ENCODE measurements around the gene ITPK1. TPM values are rescaled to one million over a fixed set of nuclear protein-coding genes. Genes with fewer than 3 reads are reported as not detected.

ITPK1 gene
- total and polyA plus RNA-seq, 2 experiments from 2014 or later, result 35.9 to 101 TPM

DNA sequence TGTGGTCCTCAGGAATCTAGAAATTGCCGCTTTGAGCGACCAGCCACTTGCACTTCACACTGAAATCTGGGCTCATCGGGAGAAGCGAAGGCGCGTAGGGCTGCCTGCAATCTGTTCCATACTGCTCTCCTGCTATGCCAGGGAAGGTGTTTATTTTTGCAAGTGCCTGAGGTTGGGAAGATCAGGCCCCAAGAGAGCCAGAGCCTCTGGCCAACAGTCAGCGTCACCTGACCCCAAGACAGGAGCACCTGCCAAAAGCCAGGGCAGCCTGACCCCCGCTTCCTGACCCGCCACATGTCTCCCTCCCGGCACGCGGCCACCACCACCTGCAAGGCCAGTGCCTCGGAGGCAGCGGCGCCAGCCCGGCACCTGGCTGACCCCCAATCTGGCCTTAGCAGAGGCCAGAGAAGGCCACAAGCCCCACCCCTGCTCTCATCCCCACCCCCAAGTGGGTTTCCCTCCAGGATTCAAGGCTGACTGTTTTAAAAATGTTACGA, 98.4 kb downstream of the ITPK1 start (continued):
- no peak for TF ChIP-seq CTCF (conservative IDR thresholded peaks at IDR 0.05; ENCODE audit: low read depth in 2 of 2)
- TF ChIP-seq STAT1 (IDR thresholded peaks at IDR 0.05; ENCODE audit: unreplicated experiment), result no peak
- no peak for TF ChIP-seq CREB1 (CRISPR knock-in tag; IDR thresholded peaks at IDR 0.05; ENCODE audit: low read depth)
- no peak for TF ChIP-seq EZH2 (IDR thresholded peaks at IDR 0.05; ENCODE audit: low read depth, unreplicated experiment)
- TF ChIP-seq EZH2phosphoT487 (IDR thresholded peaks at IDR 0.05; ENCODE audit: unreplicated experiment), result no peak
- TF ChIP-seq ZNF331 (CRISPR knock-in tag; IDR thresholded peaks at IDR 0.05; ENCODE audit: low read depth), result no peak
- no peak for TF ChIP-seq NANOG (IDR thresholded peaks at IDR 0.05; ENCODE audit: borderline replicate concordance)

DNA sequence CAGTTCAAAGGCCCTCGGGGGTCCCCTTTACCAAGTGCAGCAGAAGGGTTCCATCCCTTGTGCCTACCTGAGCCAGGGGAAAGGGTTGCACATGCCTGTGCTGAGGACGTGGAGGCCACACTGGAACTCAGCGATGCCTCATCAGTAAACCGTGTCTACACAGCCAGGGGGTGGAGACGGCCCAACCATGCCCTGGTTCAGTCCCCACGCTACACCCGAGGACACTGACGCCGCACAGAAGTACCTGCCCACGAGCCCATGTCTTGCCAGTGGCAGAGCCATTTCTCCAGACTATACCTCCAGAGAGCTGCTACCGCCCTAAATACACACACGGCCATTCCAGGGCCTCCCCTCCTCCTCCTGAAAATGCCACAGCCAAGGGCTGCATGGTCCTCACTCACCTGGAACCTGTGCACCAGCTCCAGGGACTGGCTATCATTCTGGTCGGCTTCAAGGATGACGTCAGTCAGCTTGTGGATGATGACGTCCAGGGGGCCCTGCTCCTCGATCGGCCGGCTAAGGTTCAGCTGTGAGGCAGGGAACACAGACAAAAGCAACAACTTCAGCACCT, 99.4 kb downstream of the ITPK1 start:
- Histone ChIP-seq H3K36me3 (ENCODE audit: insufficient read depth) (no peaks in the 10 kb centered on the region), H3K27me3 (ENCODE audit: insufficient read depth) (no peaks in the 10 kb centered on the region), H3K4me1 (ENCODE audit: insufficient read depth) (peaks cover 17% of the 10 kb centered on the region; the same call in 1 of the 2 replicates), H4K20me1 (replicated peaks; ENCODE audit: insufficient read depth) (peaks cover 10% of the 10 kb centered on the region), H2AFZ (no peak overlapping the region), H3K27ac (ENCODE audit: low read depth) (no peak overlapping the region), H3K79me2 (replicated peaks; ENCODE audit: insufficient read depth) (peaks cover 46% of the 10 kb centered on the region), H3K9me2 (ENCODE audit: insufficient read depth) (no peaks in the 10 kb centered on the region), H3K4me2 (no peak overlapping the region), H3F3A (replicated peaks; ENCODE audit: low read depth) (no peaks in the 10 kb centered on the region), H3K4me3 (no peak overlapping the region)
- H3K27me3 Mint-ChIP-seq (ENCODE audit: insufficient read depth, low read depth, poor library complexity), result peaks cover 21% of the 10 kb centered on the region
- peaks cover 3% of the 10 kb centered on the region; the same call in 1 of the 3 replicates for H3K36me3 Mint-ChIP-seq (ENCODE audit: low read depth)
- no peak overlapping the region for H3K27ac Mint-ChIP-seq
- DNase-seq (ENCODE audit: low spot score) (no peak), ATAC-seq (no peak)
- peaks cover 64% of the 10 kb centered on the region for H3K4me1 Mint-ChIP-seq
- H3K9me3 Mint-ChIP-seq, result no peaks in the 10 kb centered on the region
- H3K4me3 Mint-ChIP-seq, result no peak overlapping the region
- TF ChIP-seq ZNF331 (CRISPR knock-in tag; IDR thresholded peaks at IDR 0.05; ENCODE audit: low read depth) (no peak), STAT1 (IDR thresholded peaks at IDR 0.05; ENCODE audit: unreplicated experiment) (no peak), CREB1 (CRISPR knock-in tag; IDR thresholded peaks at IDR 0.05; ENCODE audit: low read depth) (no peak), EZH2 (IDR thresholded peaks at IDR 0.05; ENCODE audit: low read depth, unreplicated experiment) (no peak), EZH2phosphoT487 (IDR thresholded peaks at IDR 0.05; ENCODE audit: unreplicated experiment) (no peak), CTCF (conservative IDR thresholded peaks at IDR 0.05; ENCODE audit: low read depth in 2 of 2) (no peak), NANOG (IDR thresholded peaks at IDR 0.05; ENCODE audit: borderline replicate concordance) (no peak)
- TF ChIP-seq, protein P1, sequence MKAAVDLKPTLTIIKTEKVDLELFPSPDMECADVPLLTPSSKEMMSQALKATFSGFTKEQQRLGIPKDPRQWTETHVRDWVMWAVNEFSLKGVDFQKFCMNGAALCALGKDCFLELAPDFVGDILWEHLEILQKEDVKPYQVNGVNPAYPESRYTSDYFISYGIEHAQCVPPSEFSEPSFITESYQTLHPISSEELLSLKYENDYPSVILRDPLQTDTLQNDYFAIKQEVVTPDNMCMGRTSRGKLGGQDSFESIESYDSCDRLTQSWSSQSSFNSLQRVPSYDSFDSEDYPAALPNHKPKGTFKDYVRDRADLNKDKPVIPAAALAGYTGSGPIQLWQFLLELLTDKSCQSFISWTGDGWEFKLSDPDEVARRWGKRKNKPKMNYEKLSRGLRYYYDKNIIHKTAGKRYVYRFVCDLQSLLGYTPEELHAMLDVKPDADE (IDR thresholded peaks at IDR 0.05), result no peak
- TF ChIP-seq, protein P2, sequence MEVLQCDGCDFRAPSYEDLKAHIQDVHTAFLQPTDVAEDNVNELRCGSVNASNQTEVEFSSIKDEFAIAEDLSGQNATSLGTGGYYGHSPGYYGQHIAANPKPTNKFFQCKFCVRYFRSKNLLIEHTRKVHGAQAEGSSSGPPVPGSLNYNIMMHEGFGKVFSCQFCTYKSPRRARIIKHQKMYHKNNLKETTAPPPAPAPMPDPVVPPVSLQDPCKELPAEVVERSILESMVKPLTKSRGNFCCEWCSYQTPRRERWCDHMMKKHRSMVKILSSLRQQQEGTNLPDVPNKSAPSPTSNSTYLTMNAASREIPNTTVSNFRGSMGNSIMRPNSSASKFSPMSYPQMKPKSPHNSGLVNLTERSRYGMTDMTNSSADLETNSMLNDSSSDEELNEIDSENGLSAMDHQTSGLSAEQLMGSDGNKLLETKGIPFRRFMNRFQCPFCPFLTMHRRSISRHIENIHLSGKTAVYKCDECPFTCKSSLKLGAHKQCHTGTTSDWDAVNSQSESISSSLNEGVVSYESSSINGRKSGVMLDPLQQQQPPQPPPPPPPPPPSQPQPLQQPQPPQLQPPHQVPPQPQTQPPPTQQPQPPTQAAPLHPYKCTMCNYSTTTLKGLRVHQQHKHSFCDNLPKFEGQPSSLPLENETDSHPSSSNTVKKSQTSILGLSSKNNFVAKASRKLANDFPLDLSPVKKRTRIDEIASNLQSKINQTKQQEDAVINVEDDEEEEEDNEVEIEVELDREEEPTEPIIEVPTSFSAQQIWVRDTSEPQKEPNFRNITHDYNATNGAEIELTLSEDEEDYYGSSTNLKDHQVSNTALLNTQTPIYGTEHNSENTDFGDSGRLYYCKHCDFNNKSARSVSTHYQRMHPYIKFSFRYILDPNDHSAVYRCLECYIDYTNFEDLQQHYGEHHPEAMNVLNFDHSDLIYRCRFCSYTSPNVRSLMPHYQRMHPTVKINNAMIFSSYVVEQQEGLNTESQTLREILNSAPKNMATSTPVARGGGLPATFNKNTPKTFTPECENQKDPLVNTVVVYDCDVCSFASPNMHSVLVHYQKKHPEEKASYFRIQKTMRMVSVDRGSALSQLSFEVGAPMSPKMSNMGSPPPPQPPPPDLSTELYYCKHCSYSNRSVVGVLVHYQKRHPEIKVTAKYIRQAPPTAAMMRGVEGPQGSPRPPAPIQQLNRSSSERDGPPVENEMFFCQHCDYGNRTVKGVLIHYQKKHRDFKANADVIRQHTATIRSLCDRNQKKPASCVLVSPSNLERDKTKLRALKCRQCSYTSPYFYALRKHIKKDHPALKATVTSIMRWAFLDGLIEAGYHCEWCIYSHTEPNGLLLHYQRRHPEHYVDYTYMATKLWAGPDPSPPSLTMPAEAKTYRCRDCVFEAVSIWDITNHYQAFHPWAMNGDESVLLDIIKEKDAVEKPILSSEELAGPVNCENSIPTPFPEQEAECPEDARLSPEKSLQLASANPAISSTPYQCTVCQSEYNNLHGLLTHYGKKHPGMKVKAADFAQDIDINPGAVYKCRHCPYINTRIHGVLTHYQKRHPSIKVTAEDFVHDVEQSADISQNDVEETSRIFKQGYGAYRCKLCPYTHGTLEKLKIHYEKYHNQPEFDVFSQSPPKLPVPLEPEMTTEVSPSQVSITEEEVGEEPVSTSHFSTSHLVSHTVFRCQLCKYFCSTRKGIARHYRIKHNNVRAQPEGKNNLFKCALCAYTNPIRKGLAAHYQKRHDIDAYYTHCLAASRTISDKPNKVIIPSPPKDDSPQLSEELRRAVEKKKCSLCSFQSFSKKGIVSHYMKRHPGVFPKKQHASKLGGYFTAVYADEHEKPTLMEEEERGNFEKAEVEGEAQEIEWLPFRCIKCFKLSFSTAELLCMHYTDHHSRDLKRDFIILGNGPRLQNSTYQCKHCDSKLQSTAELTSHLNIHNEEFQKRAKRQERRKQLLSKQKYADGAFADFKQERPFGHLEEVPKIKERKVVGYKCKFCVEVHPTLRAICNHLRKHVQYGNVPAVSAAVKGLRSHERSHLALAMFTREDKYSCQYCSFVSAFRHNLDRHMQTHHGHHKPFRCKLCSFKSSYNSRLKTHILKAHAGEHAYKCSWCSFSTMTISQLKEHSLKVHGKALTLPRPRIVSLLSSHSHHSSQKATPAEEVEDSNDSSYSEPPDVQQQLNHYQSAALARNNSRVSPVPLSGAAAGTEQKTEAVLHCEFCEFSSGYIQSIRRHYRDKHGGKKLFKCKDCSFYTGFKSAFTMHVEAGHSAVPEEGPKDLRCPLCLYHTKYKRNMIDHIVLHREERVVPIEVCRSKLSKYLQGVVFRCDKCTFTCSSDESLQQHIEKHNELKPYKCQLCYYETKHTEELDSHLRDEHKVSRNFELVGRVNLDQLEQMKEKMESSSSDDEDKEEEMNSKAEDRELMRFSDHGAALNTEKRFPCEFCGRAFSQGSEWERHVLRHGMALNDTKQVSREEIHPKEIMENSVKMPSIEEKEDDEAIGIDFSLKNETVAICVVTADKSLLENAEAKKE (CRISPR knock-in tag; IDR thresholded peaks at IDR 0.05), result no peak

All from GM23338 (cell line).